HG03378 (cell line): Measurements from ENCODE around the gene HAO2.
"Not testable (repeated sequence)": the region's sequence is repeated elsewhere in the genome, so short reads cannot be mapped to it uniquely, and the experiment has no call there.

Experiments
- ATAC-seq: cut with Tn5 transposase; IDR thresholded peaks from one replicate; pipeline ENCODE4 v1.9.1; 2021; ENCODE audit warnings: mild to moderate bottlenecking, moderate library complexity; ENCODE audit not compliant: unreplicated experiment

Gene HAO2

GRCh38 chr1:119376594-119376993, 8.0 kb downstream of the HAO2 start:
- ATAC-seq: no peak

GRCh38 chr1:119377594-119377993, 9.0 kb downstream of the HAO2 start:
- not testable (repeated sequence) for ATAC-seq

- ATAC-seq: no peak
Measured at GRCh38 chr1:119379117-119379516, 10.5 kb downstream of the HAO2 start.

GRCh38 chr1:119380304-119380703, 11.7 kb downstream of the HAO2 start:
- no peak for ATAC-seq

GRCh38 chr1:119380983-119381662, 12.5 kb downstream of the HAO2 start:
- no peak for ATAC-seq

GRCh38 chr1:119384591-119384990, 16.0 kb downstream of the HAO2 start:
- no peak for ATAC-seq

- no peak for ATAC-seq
Measured at GRCh38 chr1:119385650-119386049, 17.1 kb downstream of the HAO2 start.

GRCh38 chr1:119387858-119388257, 19.3 kb downstream of the HAO2 start:
- ATAC-seq: no peak

GRCh38 chr1:119388450-119388849, 19.9 kb downstream of the HAO2 start:
- no peak for ATAC-seq

GRCh38 chr1:119390526-119390925, 21.9 kb downstream of the HAO2 start:
- ATAC-seq: no peak

- no peak for ATAC-seq
Measured at GRCh38 chr1:119391749-119392148, 23.2 kb downstream of the HAO2 start.

- ATAC-seq: no peak
Measured at GRCh38 chr1:119394085-119394484, 25.5 kb downstream of the HAO2 start.

- ATAC-seq: no peak
Measured at GRCh38 chr1:119396982-119397381, 28.4 kb downstream of the HAO2 start.

- ATAC-seq: no peak
Measured at GRCh38 chr1:119397986-119398385, 29.4 kb downstream of the HAO2 start.

GRCh38 chr1:119404736-119405135, 36.2 kb downstream of the HAO2 start:
- no peak for ATAC-seq

GRCh38 chr1:119409731-119410130, 41.1 kb downstream of the HAO2 start:
- no peak for ATAC-seq

GRCh38 chr1:119410961-119411360, 42.4 kb downstream of the HAO2 start:
- no peak for ATAC-seq

- ATAC-seq: no peak
Measured at GRCh38 chr1:119414950-119415349, 46.4 kb downstream of the HAO2 start, which contains the start of gene HSD3B2. TSS of gene HSD3B2 (plus strand) at chr1:119415150. CDS start at chr1:119415420, 270 bp downstream.

- ATAC-seq: no peak
Measured at GRCh38 chr1:119416006-119416640, 47.5 kb downstream of the HAO2 start.

GRCh38 chr1:119419109-119419508, 50.5 kb downstream of the HAO2 start:
- no peak for ATAC-seq

- no peak for ATAC-seq
Measured at GRCh38 chr1:119420638-119421037, 52.1 kb downstream of the HAO2 start.

GRCh38 chr1:119422631-119423030, 54.0 kb downstream of the HAO2 start:
- no peak for ATAC-seq

GRCh38 chr1:119428991-119429390, 60.4 kb downstream of the HAO2 start:
- ATAC-seq: no peak
